ENCODE data around the gene KRT15. TPM values are rescaled to one million over a fixed set of nuclear protein-coding genes. Genes with fewer than 3 reads are reported as not detected.

Gene KRT15
- total RNA-seq, 1 experiment from 2014 or later: 0.13 TPM

DNA sequence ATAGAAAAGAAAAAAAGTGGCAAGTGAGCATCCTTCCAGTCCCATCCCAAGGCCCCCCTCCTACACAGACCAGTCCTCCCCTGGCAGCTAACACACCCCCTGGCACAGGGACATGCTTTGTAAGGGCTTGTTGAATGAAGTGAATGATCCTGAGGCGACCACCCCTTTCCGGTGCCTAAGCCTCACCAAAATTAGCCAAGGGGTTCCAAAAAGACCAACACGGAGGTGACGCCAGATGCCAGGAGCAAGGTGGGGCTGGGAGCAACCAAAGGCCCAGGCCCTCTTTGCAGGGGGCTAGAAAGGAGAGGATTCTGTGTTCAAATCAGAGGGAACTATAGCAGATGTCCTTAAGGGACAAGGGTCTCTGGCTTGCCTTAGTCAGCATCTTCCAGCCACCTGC, 43.3 kb downstream of the KRT15 start:
- no peak for DNase-seq (ENCODE audit: low read depth, low spot score)
- in situ Hi-C loops (cut with HindIII; ENCODE audit: low pct_unique_long_range_greater_than_20kb, low sequenced_read_pairs): no loop called here

GRCh38 chr17:41474863-41475262, 43.8 kb downstream of the KRT15 start:
- in situ Hi-C loops (cut with HindIII; ENCODE audit: low pct_unique_long_range_greater_than_20kb, low sequenced_read_pairs): no loop called here
- DNase-seq (ENCODE audit: low read depth, low spot score): no peak

GRCh38 chr17:41468346-41468745, 50.3 kb downstream of the KRT15 start:
- no peak for DNase-seq (ENCODE audit: low read depth, low spot score)
- in situ Hi-C loops (cut with HindIII; ENCODE audit: low pct_unique_long_range_greater_than_20kb, low sequenced_read_pairs): no loop called here

- no peak for DNase-seq (ENCODE audit: low read depth, low spot score)
- in situ Hi-C loops (cut with HindIII; ENCODE audit: low pct_unique_long_range_greater_than_20kb, low sequenced_read_pairs): no loop called here
These were observed 51.1 kb downstream of the KRT15 start for GRCh38 chr17:41467561-41467960.

GRCh38 chr17:41466988-41467387, 51.7 kb downstream of the KRT15 start, which contains the start of gene KRT32:
Gene KRT32, minus strand, starts transcription at chr17:41467386. Its CDS starts 61 bp downstream, at chr17:41467325.
- DNase-seq (ENCODE audit: low read depth, low spot score): no peak
- in situ Hi-C loops (cut with HindIII; ENCODE audit: low pct_unique_long_range_greater_than_20kb, low sequenced_read_pairs): no loop called here

DNA sequence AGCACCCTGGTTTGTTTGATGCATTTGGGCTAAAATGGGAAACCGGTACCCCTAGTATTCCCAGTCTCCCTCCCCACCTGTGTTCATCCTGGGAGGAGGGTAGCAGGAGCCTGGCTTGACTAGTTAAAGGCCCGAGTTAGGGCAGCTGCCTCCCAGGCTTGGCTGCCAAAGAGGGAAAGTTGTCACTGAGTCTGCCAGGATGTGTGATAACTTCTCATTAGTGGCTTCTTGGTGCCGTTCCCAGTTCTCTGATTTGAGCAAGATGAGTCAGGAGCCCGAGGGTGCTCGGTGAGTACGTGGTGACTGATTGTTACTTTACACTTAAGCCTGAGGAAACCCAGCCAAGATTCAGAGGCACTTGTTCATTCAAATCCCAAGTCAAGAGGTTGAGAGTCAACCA, 54.0 kb downstream of the KRT15 start:
- in situ Hi-C loops (cut with HindIII; ENCODE audit: low pct_unique_long_range_greater_than_20kb, low sequenced_read_pairs): no loop called here
- no peak for DNase-seq (ENCODE audit: low read depth, low spot score)

GRCh38 chr17:41464173-41464572, 54.5 kb downstream of the KRT15 start:
- in situ Hi-C loops (cut with HindIII; ENCODE audit: low pct_unique_long_range_greater_than_20kb, low sequenced_read_pairs): no loop called here

DNA sequence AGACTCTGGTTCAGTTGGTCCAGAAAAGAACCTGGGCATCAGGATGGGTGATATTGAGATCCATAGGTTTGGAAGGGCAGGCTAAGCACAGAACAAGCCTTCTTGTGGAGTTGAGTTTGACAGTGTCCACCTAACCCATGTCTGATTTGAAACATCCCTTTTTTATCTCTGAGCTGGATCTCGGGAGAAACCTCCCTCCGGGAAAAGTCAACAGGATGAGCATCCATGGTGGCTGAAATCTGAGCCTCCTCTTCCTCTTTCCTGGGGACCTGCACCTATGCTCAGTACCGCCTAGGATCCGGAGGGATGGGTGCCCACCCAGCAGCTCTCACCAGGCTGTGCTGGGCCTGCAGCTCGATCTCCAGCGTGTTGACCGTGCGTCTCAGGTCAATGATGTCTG, 54.9 kb downstream of the KRT15 start:
- in situ Hi-C loops (cut with HindIII; ENCODE audit: low pct_unique_long_range_greater_than_20kb, low sequenced_read_pairs): no loop called here
- no peak for DNase-seq (ENCODE audit: low read depth, low spot score)

More at GRCh38 chr17:41464173-41464572, 54.5 kb downstream of the KRT15 start:
- DNase-seq (ENCODE audit: low read depth, low spot score): no peak

Small RNA genes lying within 50 kb of the gene (small RNA-seq; reads per million reads assigned to genes)
- 0.02 to 2.1 reads per million in 2 experiments for gene RNU2-32P

Other genes with a start within 250 kb of the KRT15 start
- not detected in 2 replicates for gene KRTAP9-7, start 243.2 kb downstream of the KRT15 start, total RNA-seq (2014; rRNA removed; shearing (Covaris generic))
- gene KRTAP29-1, start 216.0 kb downstream of the KRT15 start, total RNA-seq (2014; rRNA removed; shearing (Covaris generic)): not detected in 2 replicates
- gene KRTAP16-1, start 209.6 kb downstream of the KRT15 start, total RNA-seq (2014; rRNA removed; shearing (Covaris generic)): not detected in 2 replicates
- not detected in 2 replicates for gene KRTAP17-1, start 203.2 kb downstream of the KRT15 start, total RNA-seq (2014; rRNA removed; shearing (Covaris generic))
- gene KRT33A, start 168.1 kb downstream of the KRT15 start, total RNA-seq (2014; rRNA removed; shearing (Covaris generic)): not detected in 2 replicates
- not detected in 2 replicates for gene KRT33B, start 149.1 kb downstream of the KRT15 start, total RNA-seq (2014; rRNA removed; shearing (Covaris generic))
- gene KRT34, start 136.6 kb downstream of the KRT15 start, total RNA-seq (2014; rRNA removed; shearing (Covaris generic)): not detected in 2 replicates
- gene KRT31, start 121.3 kb downstream of the KRT15 start, total RNA-seq (2014; rRNA removed; shearing (Covaris generic)): not detected in 2 replicates
- not detected in 2 replicates for gene KRT37, start 94.3 kb downstream of the KRT15 start, total RNA-seq (2014; rRNA removed; shearing (Covaris generic))
- gene KRT38, start 77.9 kb downstream of the KRT15 start, total RNA-seq (2014; rRNA removed; shearing (Covaris generic)): not detected in 2 replicates
- gene KRT32, start 51.5 kb downstream of the KRT15 start, total RNA-seq (2014; rRNA removed; shearing (Covaris generic)): not detected in 2 replicates
- not detected in 2 replicates for gene KRT35, start 37.7 kb downstream of the KRT15 start, total RNA-seq (2014; rRNA removed; shearing (Covaris generic))
- gene KRT36, start 29.0 kb downstream of the KRT15 start, total RNA-seq (2014; rRNA removed; shearing (Covaris generic)): not detected in 2 replicates
- gene KRT13, start 13.3 kb downstream of the KRT15 start, total RNA-seq (2014; rRNA removed; shearing (Covaris generic)): not detected in 2 replicates
- not detected in 2 replicates for gene KRT19, start 9.4 kb upstream of the KRT15 start, total RNA-seq (2014; rRNA removed; shearing (Covaris generic))
- gene KRT9, start 53.2 kb upstream of the KRT15 start, total RNA-seq (2014; rRNA removed; shearing (Covaris generic)): not detected in 2 replicates
- not detected in 2 replicates for gene KRT14, start 68.0 kb upstream of the KRT15 start, total RNA-seq (2014; rRNA removed; shearing (Covaris generic))
- not detected in 2 replicates for gene KRT16, start 93.9 kb upstream of the KRT15 start, total RNA-seq (2014; rRNA removed; shearing (Covaris generic))
- gene KRT17, start 105.7 kb upstream of the KRT15 start, total RNA-seq (2014; rRNA removed; shearing (Covaris generic)): not detected in 2 replicates
- gene EIF1, start 170.0 kb upstream of the KRT15 start, total RNA-seq (2014; rRNA removed; shearing (Covaris generic)): 129 and 155 TPM in 2 replicates
- not detected in 2 replicates for gene GAST, start 193.4 kb upstream of the KRT15 start, total RNA-seq (2014; rRNA removed; shearing (Covaris generic))
- 0.40 and 0.53 TPM in 2 replicates for gene HAP1, start 215.8 kb upstream of the KRT15 start, total RNA-seq (2014; rRNA removed; shearing (Covaris generic))